ENCODE results near the gene SPECC1. TPM values are rescaled to one million over a fixed set of nuclear protein-coding genes. Genes with fewer than 3 reads are reported as not detected.

SPECC1 gene
- total RNA-seq, 1 donor from 2014 or later = 38.0 TPM

GRCh38 chr17:20085283-20085845 is 76.2 kb downstream of the SPECC1 start:
- H3K4me1 Mint-ChIP-seq (ENCODE audit: unreplicated experiment) = peaks cover 19% of the 10 kb centered on the region
- H3K4me3 Mint-ChIP-seq = no peak overlapping the region
- no peaks in the 10 kb centered on the region for H3K36me3 Mint-ChIP-seq
- DNase-seq (ENCODE audit: extremely low spot score, unreplicated experiment) = no peak
- H3K27me3 Mint-ChIP-seq = no peaks in the 10 kb centered on the region
- peaks cover 4% of the 10 kb centered on the region for H3K9me3 Mint-ChIP-seq
- no peak overlapping the region for H3K27ac Mint-ChIP-seq
- no peak for TF ChIP-seq CTCF (conservative IDR thresholded peaks at IDR 0.05)

- peaks cover 23% of the 10 kb centered on the region for H3K4me1 Mint-ChIP-seq (ENCODE audit: unreplicated experiment)
- no peaks in the 10 kb centered on the region for H3K27me3 Mint-ChIP-seq
- no peaks in the 10 kb centered on the region for H3K36me3 Mint-ChIP-seq
- peak overlapping the region; percentile 62 for H3K4me3 Mint-ChIP-seq
- H3K27ac Mint-ChIP-seq = peak overlapping the region; percentile 98
- DNase-seq (ENCODE audit: extremely low spot score, unreplicated experiment) = no peak
- TF ChIP-seq CTCF (conservative IDR thresholded peaks at IDR 0.05) = peak; percentile 16
- H3K9me3 Mint-ChIP-seq = peaks cover 4% of the 10 kb centered on the region
Observed at GRCh38 chr17:20086416-20087076, 77.4 kb downstream of the SPECC1 start.

- Mint-ChIP-seq H3K4me3 (peak overlapping the region; percentile 15), H3K36me3 (no peaks in the 10 kb centered on the region), H3K27me3 (no peaks in the 10 kb centered on the region), H3K9me3 (peaks cover 4% of the 10 kb centered on the region), H3K4me1 (ENCODE audit: unreplicated experiment) (peaks cover 33% of the 10 kb centered on the region), H3K27ac (peak overlapping the region; percentile 98)
- no peak for DNase-seq (ENCODE audit: extremely low spot score, unreplicated experiment)
- TF ChIP-seq CTCF (conservative IDR thresholded peaks at IDR 0.05) = no peak
Observed at GRCh38 chr17:20087538-20088250, 78.5 kb downstream of the SPECC1 start.

- Mint-ChIP-seq H3K4me1 (ENCODE audit: unreplicated experiment) (peaks cover 43% of the 10 kb centered on the region), H3K27ac (peak overlapping the region; percentile 9), H3K9me3 (no peaks in the 10 kb centered on the region), H3K4me3 (no peak overlapping the region), H3K36me3 (no peaks in the 10 kb centered on the region), H3K27me3 (peaks cover 3% of the 10 kb centered on the region)
- no peak for TF ChIP-seq CTCF (conservative IDR thresholded peaks at IDR 0.05)
- no peak for DNase-seq (ENCODE audit: extremely low spot score, unreplicated experiment)
Observed at GRCh38 chr17:20089756-20090547, 80.8 kb downstream of the SPECC1 start.

GRCh38 chr17:20091174-20092029 is 82.2 kb downstream of the SPECC1 start:
- Mint-ChIP-seq H3K4me1 (ENCODE audit: unreplicated experiment) (peaks cover 39% of the 10 kb centered on the region), H3K36me3 (no peaks in the 10 kb centered on the region), H3K27me3 (peaks cover 3% of the 10 kb centered on the region), H3K9me3 (no peaks in the 10 kb centered on the region), H3K4me3 (peak overlapping the region; percentile 6), H3K27ac (peak overlapping the region; percentile 76)
- TF ChIP-seq CTCF (conservative IDR thresholded peaks at IDR 0.05) = no peak
- DNase-seq (ENCODE audit: extremely low spot score, unreplicated experiment) = no peak
